SU-DHL-6 (cell line): ENCODE results near the gene TGFB1.

Source experiments
- H2AFZ ChIP-seq: fragments of 200-600 bp; sonication (generic); 2 replicates; pipeline ENCODE4 v1.6.1; 2014; ENCODE audit warnings: low read depth, mild to moderate bottlenecking, moderate library complexity, mixed read lengths, antibody characterized with exemption, low read length; ENCODE audit not compliant: severe bottlenecking
- H3F3A ChIP-seq: fragments of 200-600 bp; shearing (Covaris generic); 2 replicates; pipeline ENCODE4 v1.6.0; 2016; ENCODE audit warnings: antibody characterized with exemption, mild to moderate bottlenecking; ENCODE audit not compliant: insufficient read depth
- H3K27ac ChIP-seq: fragments of 200-600 bp; sonication (generic); 2 replicates; pipeline ENCODE4 v1.5.1; 2016; ENCODE audit warnings: low read depth, mild to moderate bottlenecking, low read length, moderate library complexity, mixed read lengths
- H3K27me3 ChIP-seq: fragments of 200-600 bp; sonication (generic), shearing (Covaris generic); 2 replicates; pipeline ENCODE4 v1.6.0; 2014; ENCODE audit warnings: mild to moderate bottlenecking, low read length
- H3K36me3 ChIP-seq: fragments of 200-600 bp; sonication (generic); 2 replicates; pipeline ENCODE4 v1.6.1; 2014; ENCODE audit warnings: mild to moderate bottlenecking, low read length, mixed read lengths
- H3K4me2 ChIP-seq: fragments of 300-600, 200-600 bp; shearing (Covaris generic), sonication (generic); 2 replicates; pipeline ENCODE4 v1.6.0; 2014; ENCODE audit warnings: low read length, low read depth, mild to moderate bottlenecking; ENCODE audit not compliant: poor library complexity, severe bottlenecking
- H3K4me3 ChIP-seq: fragments of 200-600 bp; sonication (generic); 2 replicates; pipeline ENCODE4 v1.5.1; 2014; ENCODE audit warnings: antibody characterized with exemption, low read length, mild to moderate bottlenecking, mixed read lengths; ENCODE audit not compliant: insufficient read depth, poor library complexity, severe bottlenecking
- H3K79me2 ChIP-seq: fragments of 200-600 bp; sonication (generic); 2 replicates; pipeline ENCODE4 v1.6.1; 2014; ENCODE audit warnings: mild to moderate bottlenecking, low read length, moderate library complexity; ENCODE audit not compliant: insufficient read depth
- H3K9ac ChIP-seq: fragments of 200-600 bp; sonication (generic); 2 replicates; pipeline ENCODE4 v1.7.0; 2014; ENCODE audit warnings: mild to moderate bottlenecking, low read length
- H3K9me2 ChIP-seq: fragments of 200-600 bp; sonication (generic); replicated peaks from 2 replicates; pipeline ENCODE4 v1.6.1; 2014; ENCODE audit warnings: low read length; ENCODE audit not compliant: insufficient read depth
- H3K9me3 ChIP-seq: fragments of 200-600 bp; sonication (generic); 2 replicates; pipeline ENCODE4 v1.6.1; 2014; ENCODE audit warnings: low read length, mixed read lengths; ENCODE audit not compliant: insufficient read depth
- H4K20me1 ChIP-seq: fragments of 200-600 bp; sonication (generic); 2 replicates; pipeline ENCODE4 v1.6.1; 2014; ENCODE audit warnings: low read depth, mild to moderate bottlenecking, antibody characterized with exemption, low read length, moderate library complexity, mixed read lengths
- CTCF ChIP-seq: fragments of 200-600 bp; sonication (generic); IDR thresholded peaks from one replicate; pipeline ENCODE4 v1.5.1; 2017; ENCODE audit warnings: antibody characterized with exemption, mild to moderate bottlenecking, low read length, moderate library complexity; ENCODE audit not compliant: insufficient read depth, poor library complexity, severe bottlenecking
- EZH2phosphoT487 ChIP-seq: fragments of 200-600 bp; sonication (generic), shearing (Covaris generic); conservative IDR thresholded peaks from 2 replicates; pipeline ENCODE4 v1.6.1; 2018; ENCODE audit warnings: mild to moderate bottlenecking, antibody characterized with exemption, low read length, moderate library complexity, mixed read lengths

The TGFB1 gene

GRCh38 chr19:41399525-41399924 is 45.8 kb upstream of the TGFB1 start:
- Histone ChIP-seq H3K9ac (no peak overlapping the region), H3K79me2 (peaks cover 31% of the 10 kb centered on the region), H3K4me2 (no peak overlapping the region)

GRCh38 chr19:41399091-41399490 is 45.4 kb upstream of the TGFB1 start:
- Histone ChIP-seq H3K9me2 (no peaks in the 10 kb centered on the region), H3K4me2 (peak overlapping the region; percentile 87), H3F3A (0 out of 2 replicates have a peak, but pooled peaks cover 3% of the 10 kb centered on the region), H3K79me2 (peaks cover 32% of the 10 kb centered on the region), H2AFZ (no peak overlapping the region), H4K20me1 (no peaks in the 10 kb centered on the region), H3K27me3 (no peaks in the 10 kb centered on the region), H3K9ac (peak overlapping the region; percentile 82; the same call in 1 of the 2 replicates), H3K9me3 (no peaks in the 10 kb centered on the region), H3K27ac (no peak overlapping the region), H3K4me3 (no peak overlapping the region), H3K36me3 (no peaks in the 10 kb centered on the region)
- TF ChIP-seq EZH2phosphoT487, result no peak
- no peak for TF ChIP-seq CTCF

More at GRCh38 chr19:41399525-41399924, 45.8 kb upstream of the TGFB1 start:
- no peaks in the 10 kb centered on the region for H3K9me2 ChIP-seq
- no peak overlapping the region for H2AFZ ChIP-seq
- no peaks in the 10 kb centered on the region for H4K20me1 ChIP-seq
- no peaks in the 10 kb centered on the region for H3K27me3 ChIP-seq
- no peak for TF ChIP-seq EZH2phosphoT487
- TF ChIP-seq CTCF, result no peak
- H3K27ac ChIP-seq, result no peak overlapping the region
- no peak overlapping the region for H3K4me3 ChIP-seq
- H3K9me3 ChIP-seq, result no peaks in the 10 kb centered on the region
- 0 out of 2 replicates have a peak, but pooled peaks cover 3% of the 10 kb centered on the region for H3F3A ChIP-seq
- no peaks in the 10 kb centered on the region for H3K36me3 ChIP-seq

- H3K9ac ChIP-seq, result peak overlapping the region; percentile 82
- H3F3A ChIP-seq, result 0 out of 2 replicates have a peak, but pooled peaks cover 3% of the 10 kb centered on the region
- peak overlapping the region; percentile 90 for H3K4me3 ChIP-seq
- no peak for TF ChIP-seq EZH2phosphoT487
- TF ChIP-seq CTCF, result no peak
- H3K9me3 ChIP-seq, result no peaks in the 10 kb centered on the region
- peaks cover 36% of the 10 kb centered on the region for H3K79me2 ChIP-seq
- H3K9me2 ChIP-seq, result no peaks in the 10 kb centered on the region
- no peak overlapping the region for H3K27ac ChIP-seq
- no peaks in the 10 kb centered on the region for H4K20me1 ChIP-seq
- H3K36me3 ChIP-seq, result no peaks in the 10 kb centered on the region
- H2AFZ ChIP-seq, result no peak overlapping the region
- no peaks in the 10 kb centered on the region for H3K27me3 ChIP-seq
- peak overlapping the region; percentile 87 for H3K4me2 ChIP-seq
Measured at GRCh38 chr19:41398598-41398997, 44.9 kb upstream of the TGFB1 start.
